HepG2 (cell line): Measurements from ENCODE around the gene LRIG1. TPM values are rescaled to one million over a fixed set of nuclear protein-coding genes. Genes with fewer than 3 reads are reported as not detected.

ENCODE experiments used
- ATAC-seq: fragments of 200-7000 bp; cut with Tn5 transposase; 3 replicates; pipeline ENCODE4 v1.9.1; 2020; ENCODE audit warnings: mild to moderate bottlenecking, moderate library complexity
- BruUV-seq: library from RNA; stranded (reverse); fragments of 400-500 nt; replicated peaks from 2 replicates; lab custom pipeline; 2021; lab: Mats Ljungman, UMichigan
- CTCF ChIA-PET: fragments of 300-600 bp; formaldehyde crosslinking; extraction: SDS; loops from one replicate; lab custom pipeline; 2021; ENCODE audit warnings: low total read pairs, inconsistent platforms, low intra/inter-chr PET ratio; lab: Yijun Ruan, JAX
- POLR2A ChIA-PET: fragments of 350-600 bp; sonication (Branson Sonifier 250); formaldehyde crosslinking; loops from one replicate; lab custom pipeline; 2020; ENCODE audit warnings: antibody characterized with exemption, inconsistent platforms; lab: Yijun Ruan, JAX
- DNase-seq: peaks from one replicate; pipeline ENCODE4 v3.0.0-alpha.2; 2015; ENCODE audit warnings: low spot score
- FAIRE-seq: peaks from 3 replicates; lab custom pipeline; 2011; peaks lifted over from hg19 to GRCh38; lab: Jason Lieb, UNC
- H2AFZ ChIP-seq: one replicate; pipeline ENCODE4 v1.6.1; 2011; ENCODE audit warnings: low read length, inconsistent platforms
- H3K27ac ChIP-seq: fragments of 300-600 bp; 3 replicates; pipeline ENCODE4 v1.8.0; 2011; ENCODE audit warnings: mixed run types, mild to moderate bottlenecking, mixed read lengths, low read length, inconsistent platforms; ENCODE audit not compliant: insufficient read depth; ENCODE audit errors: extremely low read length
- H3K27me3 ChIP-seq, 2 experiments: fragments of 200-600 bp in 1 of 2; 2 replicates in 1 of 2; 3 replicates in 1 of 2; pipeline versions ENCODE4 v1.6.0 to v1.8.0; 2011; ENCODE audit warnings: low read length in 2 of 2, mild to moderate bottlenecking in 2 of 2, moderate library complexity in 2 of 2, inconsistent platforms in 1 of 2; ENCODE audit not compliant: insufficient read depth in 2 of 2, control insufficient read depth in 1 of 2
- H3K36me3 ChIP-seq, 2 experiments: fragments of 200-600 bp in 1 of 2; replicated peaks in 1 of 2; 2 replicates in 1 of 2; 3 replicates in 1 of 2; pipeline versions ENCODE4 v1.5.1 to v1.8.0; 2011; ENCODE audit warnings: low read length in 2 of 2, inconsistent platforms in 1 of 2; ENCODE audit not compliant: insufficient read depth in 2 of 2, control insufficient read depth in 1 of 2
- H3K4me1 ChIP-seq: 2 replicates; pipeline ENCODE4 v1.5.1; 2012; ENCODE audit warnings: low read length, inconsistent platforms; ENCODE audit not compliant: insufficient read depth
- H3K4me2 ChIP-seq: 2 replicates; pipeline ENCODE4 v1.6.0; 2011; ENCODE audit warnings: low read depth, low read length, inconsistent platforms
- H3K4me3 ChIP-seq, 3 experiments: fragments of 200-600 bp in 1 of 3; sonication (generic), shearing (Covaris generic) in 1 of 3; replicated peaks in 1 of 3; 2 replicates each; pipeline ENCODE4 v1.5.1; 2011 to 2016; ENCODE audit warnings: low read length in 3 of 3, inconsistent platforms in 2 of 3, low read depth in 2 of 3, mild to moderate bottlenecking in 2 of 3, control low read depth in 1 of 3, mixed read lengths in 1 of 3; ENCODE audit not compliant: insufficient read depth in 1 of 3
- H3K79me2 ChIP-seq: one replicate; pipeline ENCODE4 v1.6.1; 2011; ENCODE audit warnings: low read length, inconsistent platforms; ENCODE audit not compliant: insufficient read depth
- H3K9ac ChIP-seq: 2 replicates; pipeline ENCODE4 v1.6.0; 2011; ENCODE audit warnings: mild to moderate bottlenecking, low read depth, low read length, inconsistent platforms; ENCODE audit not compliant: insufficient read depth
- H3K9me3 ChIP-seq: 2 replicates; pipeline ENCODE4 v1.5.1; 2012; ENCODE audit warnings: mild to moderate bottlenecking, low read length
- H4K20me1 ChIP-seq: 2 replicates; pipeline ENCODE4 v1.6.0; 2011; ENCODE audit warnings: inconsistent platforms, mild to moderate bottlenecking, low read length, moderate library complexity; ENCODE audit not compliant: insufficient read depth
- CREB3 ChIP-seq: sonication (generic); formaldehyde crosslinking; IDR thresholded peaks from 2 replicates; pipeline ENCODE4 v1.5.0; 2020; ENCODE audit warnings: missing genetic modification reagents
- ELF4 ChIP-seq: sonication (generic); formaldehyde crosslinking; IDR thresholded peaks from 2 replicates; pipeline ENCODE4 v1.5.0; 2020; ENCODE audit warnings: missing genetic modification reagents, mild to moderate bottlenecking, moderate library complexity, borderline replicate concordance
- ETV5 ChIP-seq: IDR thresholded peaks from 2 replicates; pipeline ENCODE4 v1.6.1; 2018; ENCODE audit warnings: missing biosample characterization, missing genetic modification reagents, inconsistent platforms, borderline replicate concordance
- KDM2A ChIP-seq: sonication (generic); formaldehyde crosslinking; IDR thresholded peaks from 2 replicates; pipeline ENCODE4 v1.4.0; 2020; ENCODE audit warnings: low read depth, missing genetic modification reagents, borderline replicate concordance
- KDM5A ChIP-seq: fragments of 200-600 bp; sonication (generic); IDR thresholded peaks from 2 replicates; pipeline ENCODE4 v1.7.0; 2018; ENCODE audit warnings: antibody characterized with exemption, mild to moderate bottlenecking, low read length, borderline replicate concordance
- PBX2 ChIP-seq: IDR thresholded peaks from 2 replicates; pipeline ENCODE4 v1.6.1; 2016; ENCODE audit warnings: control low read depth
- RFX1 ChIP-seq: fragments of 450-650 bp; IDR thresholded peaks from 2 replicates; pipeline ENCODE4 v1.6.1; 2017
- RFX3 ChIP-seq: IDR thresholded peaks from 2 replicates; pipeline ENCODE4 v1.6.1; 2016; ENCODE audit warnings: missing biosample characterization, missing genetic modification reagents
- SMC3 ChIP-seq: IDR thresholded peaks from 2 replicates; pipeline ENCODE4 v1.6.1; 2011; ENCODE audit warnings: low read length, improper control_type of control experiment
- SRSF1 ChIP-seq: fragments of 200-400 bp; formaldehyde crosslinking; optimal IDR thresholded peaks from 2 replicates; pipeline ENCODE3; 2017; ENCODE audit warnings: mild to moderate bottlenecking, low read depth, low read length, moderate library complexity
- SYNCRIP ChIP-seq: fragments of 200-400 bp; formaldehyde crosslinking; IDR thresholded peaks from 2 replicates; pipeline ENCODE4 v1.6.1; 2018; ENCODE audit warnings: mild to moderate bottlenecking, low read depth, low read length; ENCODE audit not compliant: insufficient read depth
- THAP8 ChIP-seq: sonication (generic); formaldehyde crosslinking; IDR thresholded peaks from 2 replicates; pipeline ENCODE4 v1.5.1; 2020; ENCODE audit warnings: missing genetic modification reagents, mild to moderate bottlenecking, borderline replicate concordance
- TP53 ChIP-seq: sonication (generic); formaldehyde crosslinking; conservative IDR thresholded peaks from 2 replicates; pipeline ENCODE4 v1.4.0; 2020; ENCODE audit warnings: missing genetic modification reagents
- ZBTB8A ChIP-seq: sonication (generic); formaldehyde crosslinking; IDR thresholded peaks from 2 replicates; pipeline ENCODE4 v1.4.0; 2020; ENCODE audit warnings: mild to moderate bottlenecking, low read depth, missing genetic modification reagents, borderline replicate concordance
- ZFP1 ChIP-seq: IDR thresholded peaks from 2 replicates; pipeline ENCODE4 v1.6.1; 2016
- ZMAT5 ChIP-seq: sonication (generic); formaldehyde crosslinking; IDR thresholded peaks from 2 replicates; pipeline ENCODE4 v1.5.0; 2020; ENCODE audit warnings: mild to moderate bottlenecking, low read depth, missing genetic modification reagents, borderline replicate concordance
- ZNF10 ChIP-seq: sonication (generic); formaldehyde crosslinking; IDR thresholded peaks from 2 replicates; pipeline ENCODE4 v1.4.0; 2020; ENCODE audit warnings: mild to moderate bottlenecking, low read depth, missing genetic modification reagents, borderline replicate concordance
- ZNF180 ChIP-seq: sonication (generic); formaldehyde crosslinking; IDR thresholded peaks from 2 replicates; pipeline ENCODE4 v1.4.0; 2020; ENCODE audit warnings: low read depth, missing genetic modification reagents, borderline replicate concordance
- ZNF569 ChIP-seq: sonication (generic); formaldehyde crosslinking; IDR thresholded peaks from 2 replicates; pipeline ENCODE4 v1.5.0; 2020; ENCODE audit warnings: mild to moderate bottlenecking, missing genetic modification reagents, moderate library complexity, borderline replicate concordance
- WGBS: methylation state at CpG from one replicate; pipeline ENCODE4 v1.1.6; 2017; ENCODE audit warnings: low lambda C conversion rate; 5-methylcytosine and 5-hydroxymethylcytosine counted together
- in situ Hi-C: cut with HindIII; loops from 2 replicates; pipeline ENCODE4 v1.10.0; 2017; ENCODE audit warnings: low pct_unique_long_range_greater_than_20kb; ENCODE audit not compliant: extremely low pct_ligation_motif_present
- intact Hi-C: fragments of 100-400 bp; cut with micrococcal nuclease; formaldehyde crosslinking; loops from one replicate; pipeline ENCODE4 v1.10.0; 2022; ENCODE audit not compliant: unreplicated experiment
- polyA plus RNA-seq, 8 experiments: library from polyadenylated mRNA; depleted of rRNA in 3 of 8; stranded (reverse) in 7 of 8; unstranded in 1 of 8; fragments of >200 nt; fragmentation: Illumina TruSeq in 4 of 8; extraction: Trizol in 4 of 8; gene quantifications; 2 replicates each; pipeline versions ENCODE4 v1.2.1 to v1.2.3, GENCODE V29; 2011 to 2016; ENCODE audit warnings: low read depth in 4 of 8, missing spikeins in 1 of 8, mixed read lengths in 1 of 8; ENCODE audit not compliant: insufficient read depth in 1 of 8
- total RNA-seq, 5 experiments: library from RNA; depleted of rRNA; stranded (reverse); fragments of >200 nt; fragmentation: Illumina TruSeq; extraction: Trizol; gene quantifications; 2 replicates each; pipeline ENCODE4 v1.2.3, GENCODE V29; 2016; ENCODE audit warnings: low read depth in 1 of 5

The LRIG1 gene
- total and polyA plus RNA-seq, 2 of the 13 experiments (the other 11 are each of a cell fraction or from before 2014, with no cell fraction given) = 17.8 to 24.8 TPM

- H3K27me3 ChIP-seq = no peaks in the 10 kb centered on the region
- peaks cover 4 to 10% of the 10 kb centered on the region in 2 experiments; a peak in 3 of 5 replicates for H3K36me3 ChIP-seq
- ATAC-seq (no peak), FAIRE-seq (no peak)
- no peak overlapping the region for H3K9ac ChIP-seq
- in situ Hi-C loops = no loop called here
- H2AFZ ChIP-seq = no peak overlapping the region
- H3K4me3 ChIP-seq = no peak overlapping the region
- no peak overlapping the region for H3K4me2 ChIP-seq
- TF ChIP-seq ZMAT5 (CRISPR knock-in tag) = no peak
- TF ChIP-seq SMC3 = no peak
- TF ChIP-seq ZNF10 (CRISPR knock-in tag) = no peak
- no peak for TF ChIP-seq SRSF1
- no peak for TF ChIP-seq ZFP1
- no peak for TF ChIP-seq THAP8 (CRISPR knock-in tag)
- TF ChIP-seq KDM5A = no peak
- no peak for TF ChIP-seq TP53 (CRISPR knock-in tag)
- TF ChIP-seq RFX3 (CRISPR knock-in tag) = no peak
- no peak for TF ChIP-seq SYNCRIP
- TF ChIP-seq RFX1 = no peak
- TF ChIP-seq KDM2A (CRISPR knock-in tag) = no peak
- TF ChIP-seq ETV5 = no peak
- no peak for TF ChIP-seq ZNF569 (CRISPR knock-in tag)
- TF ChIP-seq ZBTB8A (CRISPR knock-in tag) = no peak
- TF ChIP-seq CREB3 (CRISPR knock-in tag) = no peak
- TF ChIP-seq PBX2 (CRISPR knock-in tag) = no peak
- TF ChIP-seq ZNF180 = no peak
- no peak for TF ChIP-seq ELF4 (CRISPR knock-in tag)
- TF ChIP-seq, all 625 proteins: peak for 0
- BruUV-seq = no TSS peak
- Histone ChIP-seq H3K27ac (no peak overlapping the region), H4K20me1 (no peaks in the 10 kb centered on the region), H3K4me1 (peaks cover 21% of the 10 kb centered on the region), H3K79me2 (peaks cover 9% of the 10 kb centered on the region), H3K9me3 (no peaks in the 10 kb centered on the region)
- DNase-seq = no peak
- ChIA-PET POLR2A (no interaction called here), CTCF (no interaction called here)
- intact Hi-C loops = no loop called here
- no CpG with 5 or more reads among the region's 4 CpGs for WGBS
Observed at GRCh38 chr3:66438046-66438445, 62.8 kb downstream of the LRIG1 start.
